Transverse colon (tissue), 4 donors: ENCODE measurements around the gene CWC25.

Experiments used
- CTCF ChIP-seq, 5 experiments: fragments of 200-600 bp in 3 of 5; fragments of 450-650 bp in 2 of 5; sonication (generic) in 3 of 5; IDR thresholded peaks; 1 replicate in 2 of 5; 2 replicates in 3 of 5; pipeline ENCODE4 v1.5.1; 2016 to 2017; ENCODE audit warnings: antibody characterized with exemption in 5 of 5, inconsistent platforms in 3 of 5, mild to moderate bottlenecking in 2 of 5, moderate library complexity in 1 of 5
- POLR2AphosphoS5 ChIP-seq, 3 donors: sonication (generic); formaldehyde crosslinking; IDR thresholded peaks; one replicate each; pipeline ENCODE4 v1.6.1; 2016; ENCODE audit warnings: antibody characterized with exemption in 3 of 3

- TF ChIP-seq CTCF (IDR thresholded peaks at IDR 0.05) (no peak), POLR2AphosphoS5 (IDR thresholded peaks at IDR 0.05) (no peak)
Measured at GRCh38 chr17:38766341-38766740, 58.8 kb downstream of the CWC25 start.
